SK-N-SH (cell line): ENCODE measurements around the gene RPS6KA2. TPM values are rescaled to one million over a fixed set of nuclear protein-coding genes. Genes with fewer than 3 reads are reported as not detected.

ENCODE experiments used
- CTCF ChIA-PET: fragments of 300-600, 350-600 bp; formaldehyde crosslinking; extraction: SDS; loops from one replicate; lab custom pipeline; 2021; lab: Yijun Ruan, JAX
- POLR2A ChIA-PET: fragments of 350-600 bp; sonication (Branson Sonifier 250); formaldehyde crosslinking; extraction: SDS; loops from one replicate; lab custom pipeline; 2020; ENCODE audit warnings: antibody characterized with exemption, inconsistent platforms; lab: Yijun Ruan, JAX
- DNase-seq: peaks from one replicate; pipeline ENCODE4 v3.0.0; 2012
- H2AFZ ChIP-seq: fragments of 200-600 bp; sonication (generic); 2 replicates; pipeline ENCODE4 v1.8.1; 2016; ENCODE audit warnings: antibody characterized with exemption, mild to moderate bottlenecking, low read depth
- H3F3A ChIP-seq: fragments of 200-600 bp; sonication (generic); replicated peaks from 2 replicates; pipeline ENCODE3; 2016; ENCODE audit warnings: antibody characterized with exemption, mild to moderate bottlenecking; ENCODE audit not compliant: insufficient read depth
- H3K27ac ChIP-seq, 2 experiments: fragments of 200-500 bp in 1 of 2; fragments of 200-600 bp in 1 of 2; sonication (Bioruptor generic) in 1 of 2; sonication (generic), shearing (Covaris generic) in 1 of 2; 2 replicates each; pipeline versions ENCODE4 v1.5.1 to v1.6.1; 2014 to 2016; ENCODE audit warnings: low read depth in 2 of 2, inconsistent platforms in 1 of 2, low read length in 1 of 2, mild to moderate bottlenecking in 1 of 2, mixed read lengths in 1 of 2
- H3K27me3 ChIP-seq: fragments of 200-600 bp; sonication (generic), shearing (Covaris generic); 2 replicates; pipeline ENCODE4 v1.6.1; 2016; ENCODE audit warnings: mixed run types; ENCODE audit not compliant: insufficient read depth
- H3K36me3 ChIP-seq, 2 experiments: fragments of 200-500 bp in 1 of 2; fragments of 200-600 bp in 1 of 2; sonication (Bioruptor generic) in 1 of 2; sonication (generic) in 1 of 2; replicated peaks in 1 of 2; 2 replicates each; pipeline versions ENCODE3 to v1.5.1; 2014 to 2016; ENCODE audit warnings: low read length in 1 of 2, mild to moderate bottlenecking in 1 of 2; ENCODE audit not compliant: insufficient read depth in 2 of 2, control insufficient read depth in 1 of 2
- H3K4me1 ChIP-seq, 2 experiments: fragments of 200-500 bp in 1 of 2; fragments of 200-600 bp in 1 of 2; sonication (Bioruptor generic) in 1 of 2; sonication (generic), shearing (Covaris generic) in 1 of 2; 2 replicates each; pipeline versions ENCODE4 v1.5.1 to v1.6.1; 2014 to 2016; ENCODE audit warnings: low read depth in 1 of 2, low read length in 1 of 2, mixed run types in 1 of 2; ENCODE audit not compliant: insufficient read depth in 2 of 2, control insufficient read depth in 1 of 2
- H3K4me2 ChIP-seq: fragments of 200-600 bp; sonication (generic), shearing (Covaris generic); 2 replicates; pipeline ENCODE4 v1.6.1; 2017; ENCODE audit warnings: mixed run types
- H3K4me3 ChIP-seq, 2 experiments: fragments of 200-500 bp in 1 of 2; fragments of 200-600 bp in 1 of 2; sonication (Bioruptor generic) in 1 of 2; sonication (generic), shearing (Covaris generic) in 1 of 2; 2 replicates each; pipeline versions ENCODE4 v1.5.1 to v1.8.1; 2014 to 2016; ENCODE audit warnings: low read depth in 2 of 2, inconsistent platforms in 1 of 2, low read length in 1 of 2, mild to moderate bottlenecking in 1 of 2, mixed read lengths in 1 of 2, moderate library complexity in 1 of 2
- H3K79me2 ChIP-seq: fragments of 200-600 bp; sonication (generic); 2 replicates; pipeline ENCODE4 v1.8.1; 2017; ENCODE audit warnings: mild to moderate bottlenecking; ENCODE audit not compliant: insufficient read depth
- H3K9ac ChIP-seq: fragments of 200-600 bp; sonication (generic); 2 replicates; pipeline ENCODE4 v1.6.1; 2017; ENCODE audit warnings: mixed run types
- H3K9me2 ChIP-seq: fragments of 200-600 bp; sonication (generic); 2 replicates; pipeline ENCODE4 v1.6.1; 2017; ENCODE audit warnings: mixed run types
- H3K9me3 ChIP-seq: fragments of 200-600 bp; sonication (generic); 2 replicates; pipeline ENCODE4 v1.6.1; 2017; ENCODE audit warnings: mixed run types, mild to moderate bottlenecking, moderate library complexity
- H4K20me1 ChIP-seq: fragments of 200-600 bp; sonication (generic); 2 replicates; pipeline ENCODE4 v1.6.1; 2017; ENCODE audit warnings: mild to moderate bottlenecking, mixed run types; ENCODE audit not compliant: insufficient read depth
- CHD2 ChIP-seq: fragments of 150-350 bp; IDR thresholded peaks from 2 replicates; pipeline ENCODE4 v1.6.1; 2018; ENCODE audit warnings: low read length; ENCODE audit not compliant: partially characterized antibody
- EP300 ChIP-seq, 2 experiments: IDR thresholded peaks; 2 replicates each; pipeline versions ENCODE4 v1.4.0 to v1.6.1; 2012; ENCODE audit warnings: borderline replicate concordance in 1 of 2, low read depth in 1 of 2, low read length in 1 of 2
- FOSL2 ChIP-seq: IDR thresholded peaks from 2 replicates; pipeline ENCODE4 v1.4.0; 2012; ENCODE audit warnings: low read depth, mild to moderate bottlenecking, moderate library complexity, borderline replicate concordance
- GABPA ChIP-seq: IDR thresholded peaks from 2 replicates; pipeline ENCODE4 v1.4.0; 2012; ENCODE audit warnings: low read depth, mild to moderate bottlenecking
- MEF2A ChIP-seq: IDR thresholded peaks from 2 replicates; pipeline ENCODE4 v1.4.0; 2012; ENCODE audit warnings: low read depth, borderline replicate concordance
- RAD21 ChIP-seq: IDR thresholded peaks from 2 replicates; pipeline ENCODE4 v1.6.1; 2012; ENCODE audit warnings: mild to moderate bottlenecking, low read length
- RFX5 ChIP-seq: IDR thresholded peaks from 2 replicates; pipeline ENCODE4 v1.6.1; 2012; ENCODE audit warnings: mild to moderate bottlenecking, improper control_type of control experiment, low read length
- RXRA ChIP-seq: IDR thresholded peaks from 2 replicates; pipeline ENCODE4 v1.4.0; 2012; ENCODE audit warnings: low read depth, mild to moderate bottlenecking, borderline replicate concordance
- SIN3A ChIP-seq: IDR thresholded peaks from 2 replicates; pipeline ENCODE4 v1.6.1; 2012; ENCODE audit warnings: low read depth, mild to moderate bottlenecking, low read length, moderate library complexity, borderline replicate concordance
- TAF1 ChIP-seq: IDR thresholded peaks from 2 replicates; pipeline ENCODE4 v1.6.1; 2012; ENCODE audit warnings: low read depth, mild to moderate bottlenecking, low read length, moderate library complexity, borderline replicate concordance
- TEAD4 ChIP-seq: IDR thresholded peaks from 2 replicates; pipeline ENCODE4 v1.4.0; 2012; ENCODE audit warnings: mild to moderate bottlenecking, borderline replicate concordance; ENCODE audit not compliant: insufficient read depth
- WGBS: methylation state at CpG from one replicate; pipeline ENCODE4 v1.1.6; 2017; ENCODE audit warnings: low lambda C conversion rate; 5-methylcytosine and 5-hydroxymethylcytosine counted together
- polyA plus RNA-seq, 3 experiments: library from polyadenylated mRNA; depleted of rRNA; stranded (reverse); fragments of >200 nt; gene quantifications; 2 replicates each; pipeline ENCODE4 v1.2.3, GENCODE V29; 2012
- TF ChIP-seq, protein P1 (sequence below): fragments of 150-350 bp; IDR thresholded peaks from 2 replicates; pipeline ENCODE4 v1.6.1; 2017; ENCODE audit warnings: antibody characterized with exemption, low read length, low read depth, borderline replicate concordance
- TF ChIP-seq, protein P2 (sequence below): IDR thresholded peaks from 2 replicates; pipeline ENCODE4 v1.4.0; 2012; ENCODE audit warnings: low read depth, borderline replicate concordance
- TF ChIP-seq, protein P3 (sequence below): IDR thresholded peaks from 2 replicates; pipeline ENCODE4; 2012
- TF ChIP-seq, protein P4 (sequence below): IDR thresholded peaks from 2 replicates; pipeline ENCODE4 v1.4.0; 2012; ENCODE audit warnings: low read depth

RPS6KA2 gene
- polyA plus RNA-seq, 1 of the 3 experiments (the other 2 are of a cell fraction), result 59.5 TPM

DNA sequence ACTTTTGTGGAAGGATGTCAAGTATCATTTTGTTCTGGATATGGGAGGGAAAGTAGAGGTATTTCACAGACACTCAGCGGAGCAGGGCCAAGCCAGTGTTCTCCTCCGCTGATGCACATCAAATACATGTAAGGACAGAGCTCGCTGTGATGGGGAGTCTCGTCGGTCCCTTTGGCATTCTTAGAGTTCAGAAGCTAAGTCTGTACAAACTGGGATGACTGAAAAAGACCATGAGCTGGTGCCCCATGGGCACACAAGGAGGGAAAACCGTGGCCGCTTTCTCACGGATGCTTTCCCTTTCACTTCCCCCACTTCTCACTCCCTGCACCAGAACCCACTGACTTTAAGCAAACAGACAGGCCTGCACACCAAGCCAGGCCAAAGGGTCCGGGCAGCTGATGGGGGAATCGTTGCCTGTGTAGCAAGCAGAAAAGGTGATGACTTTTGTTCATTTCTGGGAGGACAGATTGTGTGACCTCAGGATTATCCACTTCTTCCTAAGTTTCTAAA is 216.6 kb downstream of the RPS6KA2 start:
- CTCF ChIA-PET, result interaction anchor here (0.9 to 1.9 kb wide), 2 partner anchors 135 to 157 kb away, joined by 3 to 5 read pairs; no protein-coding TSS in a partner anchor
- H3K9ac ChIP-seq, result no peak overlapping the region
- H3K4me3 ChIP-seq, result no peak overlapping the region
- no peak overlapping the region for H3K4me2 ChIP-seq
- no peaks in the 10 kb centered on the region for H3K9me2 ChIP-seq
- no peak overlapping the region for H3K27ac ChIP-seq
- no peaks in the 10 kb centered on the region; a peak in 1 of 4 replicates for H3K4me1 ChIP-seq
- H2AFZ ChIP-seq, result no peak overlapping the region
- no peak for TF ChIP-seq FOSL2
- no peak for TF ChIP-seq GABPA
- TF ChIP-seq MEF2A, result no peak
- TF ChIP-seq TAF1, result no peak
- no peak for TF ChIP-seq SIN3A
- no peak for TF ChIP-seq CHD2
- TF ChIP-seq, protein P1, sequence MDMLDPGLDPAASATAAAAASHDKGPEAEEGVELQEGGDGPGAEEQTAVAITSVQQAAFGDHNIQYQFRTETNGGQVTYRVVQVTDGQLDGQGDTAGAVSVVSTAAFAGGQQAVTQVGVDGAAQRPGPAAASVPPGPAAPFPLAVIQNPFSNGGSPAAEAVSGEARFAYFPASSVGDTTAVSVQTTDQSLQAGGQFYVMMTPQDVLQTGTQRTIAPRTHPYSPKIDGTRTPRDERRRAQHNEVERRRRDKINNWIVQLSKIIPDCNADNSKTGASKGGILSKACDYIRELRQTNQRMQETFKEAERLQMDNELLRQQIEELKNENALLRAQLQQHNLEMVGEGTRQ, result no peak
- TF ChIP-seq RAD21, result no peak
- TF ChIP-seq RFX5, result no peak
- TF ChIP-seq RXRA, result no peak
- no peak for TF ChIP-seq TEAD4
- TF ChIP-seq EP300 (IDR thresholded peaks at IDR 0.05; ENCODE audit: borderline replicate concordance in 1 of 2, low read depth in 1 of 2, low read length in 1 of 2), result no peak
- TF ChIP-seq, protein P2, sequence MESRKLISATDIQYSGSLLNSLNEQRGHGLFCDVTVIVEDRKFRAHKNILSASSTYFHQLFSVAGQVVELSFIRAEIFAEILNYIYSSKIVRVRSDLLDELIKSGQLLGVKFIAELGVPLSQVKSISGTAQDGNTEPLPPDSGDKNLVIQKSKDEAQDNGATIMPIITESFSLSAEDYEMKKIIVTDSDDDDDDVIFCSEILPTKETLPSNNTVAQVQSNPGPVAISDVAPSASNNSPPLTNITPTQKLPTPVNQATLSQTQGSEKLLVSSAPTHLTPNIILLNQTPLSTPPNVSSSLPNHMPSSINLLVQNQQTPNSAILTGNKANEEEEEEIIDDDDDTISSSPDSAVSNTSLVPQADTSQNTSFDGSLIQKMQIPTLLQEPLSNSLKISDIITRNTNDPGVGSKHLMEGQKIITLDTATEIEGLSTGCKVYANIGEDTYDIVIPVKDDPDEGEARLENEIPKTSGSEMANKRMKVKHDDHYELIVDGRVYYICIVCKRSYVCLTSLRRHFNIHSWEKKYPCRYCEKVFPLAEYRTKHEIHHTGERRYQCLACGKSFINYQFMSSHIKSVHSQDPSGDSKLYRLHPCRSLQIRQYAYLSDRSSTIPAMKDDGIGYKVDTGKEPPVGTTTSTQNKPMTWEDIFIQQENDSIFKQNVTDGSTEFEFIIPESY, result no peak
- TF ChIP-seq, protein P3, sequence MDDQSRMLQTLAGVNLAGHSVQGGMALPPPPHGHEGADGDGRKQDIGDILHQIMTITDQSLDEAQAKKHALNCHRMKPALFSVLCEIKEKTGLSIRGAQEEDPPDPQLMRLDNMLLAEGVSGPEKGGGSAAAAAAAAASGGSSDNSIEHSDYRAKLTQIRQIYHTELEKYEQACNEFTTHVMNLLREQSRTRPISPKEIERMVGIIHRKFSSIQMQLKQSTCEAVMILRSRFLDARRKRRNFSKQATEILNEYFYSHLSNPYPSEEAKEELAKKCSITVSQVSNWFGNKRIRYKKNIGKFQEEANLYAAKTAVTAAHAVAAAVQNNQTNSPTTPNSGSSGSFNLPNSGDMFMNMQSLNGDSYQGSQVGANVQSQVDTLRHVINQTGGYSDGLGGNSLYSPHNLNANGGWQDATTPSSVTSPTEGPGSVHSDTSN, result no peak
- TF ChIP-seq, protein P4, sequence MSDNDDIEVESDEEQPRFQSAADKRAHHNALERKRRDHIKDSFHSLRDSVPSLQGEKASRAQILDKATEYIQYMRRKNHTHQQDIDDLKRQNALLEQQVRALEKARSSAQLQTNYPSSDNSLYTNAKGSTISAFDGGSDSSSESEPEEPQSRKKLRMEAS, result no peak
- no peaks in the 10 kb centered on the region for H3K27me3 ChIP-seq
- WGBS, result 84% methylated on average over 10 of the region's 10 CpGs
- H3K36me3 ChIP-seq, result peaks cover 9 to 53% of the 10 kb centered on the region in 2 experiments
- H4K20me1 ChIP-seq, result no peaks in the 10 kb centered on the region
- H3K9me3 ChIP-seq, result no peaks in the 10 kb centered on the region
- POLR2A ChIA-PET, result no interaction called here
- DNase-seq, result no peak
- no peaks in the 10 kb centered on the region for H3K79me2 ChIP-seq
- H3F3A ChIP-seq, result no peaks in the 10 kb centered on the region
